Thymus (tissue), 11 donors: ENCODE results near the gene MAP1LC3B2. TPM values are rescaled to one million over a fixed set of nuclear protein-coding genes. Genes with fewer than 3 reads are reported as not detected.
A peak's percentile ranks its signal among the peaks of the same experiment; 100 is the strongest.

Source experiments
- DNase-seq, 9 donors: peaks; one replicate each; pipeline ENCODE4 v3.0.0-alpha.2; 2013; ENCODE audit warnings: low spot score in 9 of 9, low read depth in 6 of 9, missing footprints in 1 of 9
- H3K27ac ChIP-seq, 2 donors: one replicate each; pipeline ENCODE4 v1.5.1; 2013; ENCODE audit warnings: control low read depth in 1 of 2, low read depth in 1 of 2, low read length in 1 of 2, mild to moderate bottlenecking in 1 of 2, moderate library complexity in 1 of 2
- H3K27me3 ChIP-seq, 2 donors: one replicate each; pipeline ENCODE4 v1.5.1; 2013; ENCODE audit warnings: low read length in 1 of 2; ENCODE audit not compliant: control insufficient read depth in 2 of 2, insufficient read depth in 1 of 2
- H3K36me3 ChIP-seq, 2 donors: one replicate each; pipeline ENCODE4 v1.5.1; 2013; ENCODE audit warnings: low read length in 1 of 2, mild to moderate bottlenecking in 1 of 2, moderate library complexity in 1 of 2; ENCODE audit not compliant: control insufficient read depth in 2 of 2, insufficient read depth in 2 of 2
- H3K4me1 ChIP-seq, 2 donors: one replicate each; pipeline ENCODE4 v1.5.1; 2013; ENCODE audit warnings: low read length in 2 of 2; ENCODE audit not compliant: control insufficient read depth in 2 of 2, insufficient read depth in 2 of 2
- H3K4me3 ChIP-seq, 2 donors: one replicate each; pipeline ENCODE4 v1.5.1; 2013; ENCODE audit warnings: low read length in 2 of 2, control low read depth in 1 of 2, mild to moderate bottlenecking in 1 of 2
- H3K9me3 ChIP-seq, 2 donors: one replicate each; pipeline ENCODE4 v1.5.1; 2013; ENCODE audit warnings: low read length in 1 of 2, mild to moderate bottlenecking in 1 of 2; ENCODE audit not compliant: control insufficient read depth in 2 of 2, insufficient read depth in 1 of 2
- WGBS: extraction: QIAGEN DNeasy Blood & Tissue Kit; methylation state at CpG from one replicate; pipeline ENCODE4 v1.1.7; 2013; 5-methylcytosine and 5-hydroxymethylcytosine counted together
- polyA plus RNA-seq: library from polyadenylated mRNA; stranded (reverse); fragments of 200-250 nt; gene quantifications from one replicate; pipeline ENCODE4 v1.2.3, GENCODE V29; 2013
- total RNA-seq: library from RNA; stranded (reverse); fragments of 120-200 nt; gene quantifications from one replicate; pipeline ENCODE4 v1.2.4, GENCODE V29; 2013
- donor health status: healthy.

The MAP1LC3B2 gene
- total and polyA plus RNA-seq, 2 donors = 2.0 to 6.5 TPM

DNA sequence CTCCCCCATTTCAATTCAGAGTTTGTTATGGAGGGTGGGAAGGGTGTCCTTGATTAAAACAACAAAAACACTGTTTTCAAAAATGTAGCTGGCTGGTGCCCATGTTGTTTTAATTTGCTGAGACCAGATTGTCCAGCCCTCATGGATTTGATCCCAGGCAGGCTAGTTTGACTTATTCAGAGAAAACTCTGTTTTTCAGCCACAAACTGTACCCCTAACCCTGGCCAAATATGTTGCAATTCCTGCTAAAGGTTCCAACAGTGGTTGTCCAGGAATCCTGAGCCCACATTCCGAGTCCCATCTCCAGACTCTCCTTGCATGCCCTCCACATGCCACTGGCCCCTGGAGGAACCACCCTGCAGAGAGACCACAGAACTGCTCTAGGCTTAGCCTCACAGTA lies 36.0 kb downstream of the MAP1LC3B2 start:
- WGBS = 0% methylated on average over 1 of the region's 1 CpG
- no peaks in the 10 kb centered on the region for H3K9me3 ChIP-seq
- H3K27ac ChIP-seq = no peak overlapping the region
- no peaks in the 10 kb centered on the region for H3K27me3 ChIP-seq
- H3K4me3 ChIP-seq = no peak overlapping the region
- DNase-seq = no peak
- H3K36me3 ChIP-seq = no peaks in the 10 kb centered on the region
- H3K4me1 ChIP-seq = peaks cover 34 to 53% of the 10 kb centered on the region in 2 donors

DNA sequence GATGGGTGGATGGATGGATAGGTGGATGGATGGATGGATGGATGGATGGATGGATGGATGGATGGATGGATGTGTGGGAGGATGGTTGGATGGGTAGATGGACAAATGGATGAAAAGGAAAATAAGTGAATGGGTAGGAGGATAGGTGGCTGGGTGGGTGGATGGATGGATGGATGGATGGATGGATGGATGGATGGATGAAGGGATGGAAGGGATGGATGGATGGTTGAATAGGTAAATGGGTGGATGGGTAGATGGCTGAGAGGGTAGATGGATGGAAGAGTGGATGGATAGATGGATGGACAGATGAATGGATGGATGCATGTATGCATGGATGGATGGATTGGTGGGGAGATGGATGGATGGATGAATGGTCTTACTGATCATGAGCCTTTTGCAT lies 36.5 kb downstream of the MAP1LC3B2 start:
- Histone ChIP-seq H3K4me3 (no peak overlapping the region), H3K27ac (no peak overlapping the region), H3K36me3 (no peaks in the 10 kb centered on the region), H3K9me3 (no peaks in the 10 kb centered on the region), H3K4me1 (peaks cover 34 to 53% of the 10 kb centered on the region in 2 donors), H3K27me3 (no peaks in the 10 kb centered on the region)
- no peak for DNase-seq

- H3K36me3 ChIP-seq = no peaks in the 10 kb centered on the region
Observed at GRCh38 chr12:116597886-116598285, 38.7 kb downstream of the MAP1LC3B2 start.

GRCh38 chr12:116598311-116599284 lies 39.4 kb downstream of the MAP1LC3B2 start:
- Histone ChIP-seq H3K4me1 (peaks cover 26 to 52% of the 10 kb centered on the region in 2 donors), H3K27ac (peak overlapping the region; percentile 31 to 39)
- 89% methylated on average over 22 of the region's 22 CpGs for WGBS

More at GRCh38 chr12:116597886-116598285, 38.7 kb downstream of the MAP1LC3B2 start:
- DNase-seq = no peak
- peaks cover 26 to 52% of the 10 kb centered on the region in 2 donors for H3K4me1 ChIP-seq
- H3K9me3 ChIP-seq = no peaks in the 10 kb centered on the region
- H3K27ac ChIP-seq = no peak overlapping the region
- H3K27me3 ChIP-seq = no peaks in the 10 kb centered on the region
- H3K4me3 ChIP-seq = no peak overlapping the region
- WGBS = 97% methylated on average over 1 of the region's 1 CpG

DNA sequence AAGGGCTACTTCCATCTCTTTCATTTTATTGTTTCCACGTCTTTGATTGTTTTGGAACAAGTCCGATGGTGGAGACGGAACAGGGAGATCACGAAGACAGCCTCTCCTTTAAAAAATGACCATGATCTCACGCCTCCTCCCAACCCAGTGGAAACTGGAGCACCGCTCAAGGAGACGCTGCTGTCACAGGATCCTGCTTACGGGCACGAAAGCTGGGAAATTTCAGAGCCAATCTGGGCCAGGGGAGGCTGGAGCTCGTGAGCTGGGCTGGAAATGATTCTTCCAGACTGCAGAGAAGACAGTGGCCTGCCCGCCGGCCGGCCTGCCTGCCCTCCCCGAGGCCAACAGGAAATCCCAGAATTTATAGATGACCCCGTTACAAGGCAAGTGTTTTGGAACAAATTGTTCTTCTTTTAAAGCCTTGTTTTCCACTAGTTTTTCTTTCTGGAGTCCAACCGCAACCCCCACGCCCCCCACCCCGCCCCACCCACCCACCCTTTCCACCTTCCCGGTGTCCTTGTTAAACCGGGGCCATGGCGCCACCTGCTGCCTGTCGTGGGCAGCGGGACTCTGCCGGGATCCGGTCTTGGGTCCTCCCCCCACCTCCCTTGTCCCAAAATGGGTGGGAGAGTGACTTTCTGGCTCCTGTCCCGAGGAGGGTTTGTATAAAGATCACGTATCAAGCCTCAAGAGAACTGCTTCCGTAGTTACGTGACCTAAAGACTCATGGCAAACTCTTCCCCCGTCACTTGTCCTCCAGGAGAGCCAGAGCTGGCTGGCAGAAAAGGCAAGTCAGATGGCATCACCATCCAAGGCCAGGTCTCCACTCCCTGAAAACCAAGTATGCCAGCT lies 40.3 kb downstream of the MAP1LC3B2 start:
- peak overlapping the region in 1 of 2 donors; percentile 9 for H3K4me3 ChIP-seq
- peak overlapping the region; percentile 36 to 77 for H3K27ac ChIP-seq
- no peaks in the 10 kb centered on the region for H3K9me3 ChIP-seq
- peaks cover 20 to 45% of the 10 kb centered on the region in 2 donors for H3K4me1 ChIP-seq
- DNase-seq = peak in 6 of 9 donors; percentile 48 to 77 (median 61)
- no peaks in the 10 kb centered on the region for H3K36me3 ChIP-seq
- WGBS = 47% methylated on average over 30 of the region's 30 CpGs
- H3K27me3 ChIP-seq = no peaks in the 10 kb centered on the region

More at GRCh38 chr12:116598311-116599284, 39.4 kb downstream of the MAP1LC3B2 start:
- Histone ChIP-seq H3K36me3 (no peaks in the 10 kb centered on the region), H3K4me3 (no peak overlapping the region), H3K27me3 (no peaks in the 10 kb centered on the region), H3K9me3 (no peaks in the 10 kb centered on the region)
- peak in 1 of 9 donors; percentile 39 for DNase-seq

DNA sequence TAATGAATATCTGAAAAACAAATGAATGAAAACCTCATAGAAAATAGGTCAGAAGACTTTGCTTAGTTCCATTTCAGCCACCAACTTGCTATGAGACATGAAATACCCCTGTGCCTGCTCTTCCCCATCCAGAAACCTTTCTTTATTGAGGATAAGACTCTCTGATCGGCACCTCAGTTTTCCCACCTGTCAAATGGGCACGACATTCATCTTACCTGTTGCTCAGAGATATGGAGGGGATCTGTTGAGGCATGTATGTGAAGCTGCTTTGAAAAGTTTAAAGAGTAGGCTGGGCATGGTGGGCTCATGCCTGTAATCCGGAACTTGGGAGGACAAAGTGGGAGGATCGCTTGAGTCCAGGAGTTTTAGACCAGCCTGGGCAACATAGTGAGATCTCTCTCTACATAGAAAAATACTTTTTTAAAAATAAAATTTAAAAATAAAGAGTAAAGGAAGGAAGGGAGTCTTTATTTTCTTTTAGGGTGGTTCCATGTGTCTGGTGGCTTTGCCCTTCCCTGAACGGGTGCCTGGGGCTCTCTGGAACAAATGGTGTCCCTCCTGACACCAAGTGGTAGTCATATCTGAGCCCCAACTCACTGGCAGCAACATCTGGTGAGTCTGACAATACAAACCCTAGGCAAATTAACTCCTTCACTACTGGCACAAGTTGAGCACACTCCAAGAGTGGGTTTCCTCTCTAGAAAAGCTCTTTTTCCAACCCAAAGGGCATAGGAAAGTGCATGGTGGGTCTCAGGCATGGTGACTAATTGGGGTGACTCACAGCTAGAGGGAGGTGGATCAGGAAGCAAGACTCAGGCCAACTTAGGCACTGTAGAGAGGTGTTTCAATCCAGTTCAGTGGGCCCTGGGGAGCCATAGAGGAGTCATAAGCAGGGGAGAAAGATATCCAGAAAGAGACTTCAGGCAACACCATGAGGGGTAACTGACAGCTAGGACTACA lies 42.1 kb downstream of the MAP1LC3B2 start:
- Histone ChIP-seq H3K27me3 (no peaks in the 10 kb centered on the region), H3K4me3 (no peak overlapping the region), H3K27ac (no peak overlapping the region), H3K36me3 (no peaks in the 10 kb centered on the region), H3K9me3 (no peaks in the 10 kb centered on the region), H3K4me1 (peaks cover 16 to 39% of the 10 kb centered on the region in 2 donors)
- 85% methylated on average over 5 of the region's 5 CpGs for WGBS
- DNase-seq = no peak

DNA sequence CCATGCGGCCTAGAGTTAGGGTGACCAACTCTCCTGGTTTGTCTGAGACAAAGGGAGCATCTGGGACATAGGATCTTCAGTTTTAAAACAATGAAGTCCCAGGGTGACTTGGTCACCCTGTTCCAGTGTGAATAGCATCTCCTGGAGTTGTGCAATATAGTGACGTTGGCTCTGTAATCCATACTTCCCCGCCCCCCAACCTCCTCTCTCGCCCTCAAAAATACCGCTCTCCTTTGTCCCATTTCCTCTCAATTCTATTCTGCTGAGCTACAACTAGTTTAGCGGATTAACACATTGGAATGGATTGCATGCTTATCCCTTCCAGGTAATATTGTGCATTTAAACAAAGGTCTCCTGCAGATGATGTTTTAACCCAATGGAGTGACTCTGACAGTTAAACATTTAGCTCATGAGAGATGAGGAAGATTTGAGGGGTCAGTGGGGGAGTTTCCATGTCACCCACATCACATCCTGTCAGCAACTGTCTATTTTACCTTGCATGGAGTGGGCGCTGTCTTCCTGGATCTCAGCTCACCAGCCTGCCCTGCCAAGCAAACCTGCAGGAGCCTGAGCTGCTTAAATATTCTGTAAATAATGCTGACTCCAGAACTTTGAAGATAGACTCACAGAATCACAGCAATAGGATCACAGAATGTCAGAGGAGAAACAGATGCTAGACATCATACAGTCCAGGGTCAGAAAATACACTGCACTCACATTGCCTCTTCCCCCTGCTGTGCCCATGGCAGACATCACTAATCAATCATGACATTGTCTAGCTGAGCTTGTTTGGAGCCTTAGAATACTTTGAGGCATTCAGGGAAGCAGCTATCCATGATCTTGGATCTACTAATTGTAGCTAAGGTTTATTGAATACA lies 43.0 kb downstream of the MAP1LC3B2 start:
- Histone ChIP-seq H3K4me3 (no peak overlapping the region), H3K36me3 (no peaks in the 10 kb centered on the region), H3K4me1 (peaks cover 16 to 39% of the 10 kb centered on the region in 2 donors), H3K27me3 (no peaks in the 10 kb centered on the region), H3K27ac (no peak overlapping the region), H3K9me3 (no peaks in the 10 kb centered on the region)
- 96% methylated on average over 7 of the region's 7 CpGs for WGBS
- DNase-seq = no peak
